ENCODE data around the gene TOR1AIP1. TPM values are rescaled to one million over a fixed set of nuclear protein-coding genes. Genes with fewer than 3 reads are reported as not detected.
"Not testable (repeated sequence)": the region's sequence is repeated elsewhere in the genome, so short reads cannot be mapped to it uniquely, and the experiment has no call there.

The TOR1AIP1 gene
- total RNA-seq, 1 donor from 2014 or later, result 60.7 TPM

GRCh38 chr1:179929955-179930798 lies 48.1 kb downstream of the TOR1AIP1 start:
- DNase-seq (ENCODE audit: low spot score) (no peak), ATAC-seq (no peak)
- intact Hi-C loops (cut with DNase I), result no loop called here

- intact Hi-C loops (cut with DNase I), result no loop called here
- ATAC-seq (no peak), DNase-seq (ENCODE audit: low spot score) (no peak)
These were observed 48.8 kb downstream of the TOR1AIP1 start for GRCh38 chr1:179930867-179931266.

- intact Hi-C loops (cut with DNase I), result no loop called here
- no peak for ATAC-seq
- no peak for DNase-seq (ENCODE audit: low spot score)
These were observed 51.1 kb downstream of the TOR1AIP1 start for GRCh38 chr1:179933219-179933618.

GRCh38 chr1:179935909-179936496 lies 53.9 kb downstream of the TOR1AIP1 start:
- no peak for ATAC-seq
- no peak for DNase-seq (ENCODE audit: low spot score)
- intact Hi-C loops (cut with DNase I), result no loop called here

- intact Hi-C loops (cut with DNase I), result no loop called here
- DNase-seq (ENCODE audit: low spot score), result no peak
- ATAC-seq, result no peak
These were observed 55.7 kb downstream of the TOR1AIP1 start for GRCh38 chr1:179937668-179938254.

- no peak for ATAC-seq
- intact Hi-C loops (cut with DNase I), result no loop called here
- no peak for DNase-seq (ENCODE audit: low spot score)
These were observed 56.7 kb downstream of the TOR1AIP1 start for GRCh38 chr1:179938752-179939151.

GRCh38 chr1:179939941-179940340 lies 57.9 kb downstream of the TOR1AIP1 start:
- ATAC-seq (no peak), DNase-seq (ENCODE audit: low spot score) (no peak)
- intact Hi-C loops (cut with DNase I), result no loop called here

GRCh38 chr1:179941454-179941853 lies 59.4 kb downstream of the TOR1AIP1 start:
- DNase-seq (ENCODE audit: low spot score) (no peak), ATAC-seq (no peak)
- intact Hi-C loops (cut with DNase I), result no loop called here

- ATAC-seq (no peak), DNase-seq (ENCODE audit: low spot score) (no peak)
- intact Hi-C loops (cut with DNase I), result no loop called here
These were observed 68.6 kb downstream of the TOR1AIP1 start for GRCh38 chr1:179950651-179951050.

- no peak for ATAC-seq
- DNase-seq (ENCODE audit: low spot score), result no peak
- intact Hi-C loops (cut with DNase I), result no loop called here
These were observed 69.5 kb downstream of the TOR1AIP1 start for GRCh38 chr1:179951383-179952144.

- DNase-seq (ENCODE audit: low spot score), result no peak
- ATAC-seq, result no peak
- intact Hi-C loops (cut with DNase I), result no loop called here
These were observed 70.1 kb downstream of the TOR1AIP1 start for GRCh38 chr1:179952186-179952585.

- intact Hi-C loops (cut with DNase I), result no loop called here
- DNase-seq (ENCODE audit: low spot score) (no peak), ATAC-seq (peak; percentile 50)
These were observed 71.9 kb downstream of the TOR1AIP1 start for GRCh38 chr1:179953974-179954492.

- peak; percentile 99 for ATAC-seq
- DNase-seq (ENCODE audit: low spot score), result peak; percentile 99
- intact Hi-C loops (cut with DNase I), result no loop called here
These were observed 72.6 kb downstream of the TOR1AIP1 start, which contains the start of gene CEP350 for GRCh38 chr1:179954493-179955286. Gene CEP350 (plus strand): TSS chr1:179954810. CDS start chr1:179986182, 31,372 bp downstream.

- DNase-seq (ENCODE audit: low spot score) (no peak), ATAC-seq (no peak)
- intact Hi-C loops (cut with DNase I), result no loop called here
These were observed 73.2 kb downstream of the TOR1AIP1 start for GRCh38 chr1:179955287-179955680.

- no peak for DNase-seq (ENCODE audit: low spot score)
- ATAC-seq, result no peak
- intact Hi-C loops (cut with DNase I), result no loop called here
These were observed 73.6 kb downstream of the TOR1AIP1 start for GRCh38 chr1:179955731-179956130.

- intact Hi-C loops (cut with DNase I), result no loop called here
- ATAC-seq (no peak), DNase-seq (ENCODE audit: low spot score) (no peak)
These were observed 76.3 kb downstream of the TOR1AIP1 start for GRCh38 chr1:179958359-179958758.

GRCh38 chr1:179962168-179962567 lies 80.1 kb downstream of the TOR1AIP1 start:
- ATAC-seq; DNase-seq (ENCODE audit: low spot score); intact Hi-C loops (cut with DNase I): not testable (repeated sequence)

- no peak for DNase-seq (ENCODE audit: low spot score)
- intact Hi-C loops (cut with DNase I), result no loop called here
These were observed 84.5 kb downstream of the TOR1AIP1 start for GRCh38 chr1:179966551-179966950.

More at GRCh38 chr1:179966551-179966950, 84.5 kb downstream of the TOR1AIP1 start:
- no peak for ATAC-seq

Measured in sciatic nerve (tissue), 2 donors.